ENCODE data around the gene ABCB11.

- TF ChIP-seq, protein P1, sequence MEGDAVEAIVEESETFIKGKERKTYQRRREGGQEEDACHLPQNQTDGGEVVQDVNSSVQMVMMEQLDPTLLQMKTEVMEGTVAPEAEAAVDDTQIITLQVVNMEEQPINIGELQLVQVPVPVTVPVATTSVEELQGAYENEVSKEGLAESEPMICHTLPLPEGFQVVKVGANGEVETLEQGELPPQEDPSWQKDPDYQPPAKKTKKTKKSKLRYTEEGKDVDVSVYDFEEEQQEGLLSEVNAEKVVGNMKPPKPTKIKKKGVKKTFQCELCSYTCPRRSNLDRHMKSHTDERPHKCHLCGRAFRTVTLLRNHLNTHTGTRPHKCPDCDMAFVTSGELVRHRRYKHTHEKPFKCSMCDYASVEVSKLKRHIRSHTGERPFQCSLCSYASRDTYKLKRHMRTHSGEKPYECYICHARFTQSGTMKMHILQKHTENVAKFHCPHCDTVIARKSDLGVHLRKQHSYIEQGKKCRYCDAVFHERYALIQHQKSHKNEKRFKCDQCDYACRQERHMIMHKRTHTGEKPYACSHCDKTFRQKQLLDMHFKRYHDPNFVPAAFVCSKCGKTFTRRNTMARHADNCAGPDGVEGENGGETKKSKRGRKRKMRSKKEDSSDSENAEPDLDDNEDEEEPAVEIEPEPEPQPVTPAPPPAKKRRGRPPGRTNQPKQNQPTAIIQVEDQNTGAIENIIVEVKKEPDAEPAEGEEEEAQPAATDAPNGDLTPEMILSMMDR (IDR thresholded peaks at IDR 0.05; ENCODE audit: insufficient read depth, low read length), result no peak
- TF ChIP-seq, protein P2, sequence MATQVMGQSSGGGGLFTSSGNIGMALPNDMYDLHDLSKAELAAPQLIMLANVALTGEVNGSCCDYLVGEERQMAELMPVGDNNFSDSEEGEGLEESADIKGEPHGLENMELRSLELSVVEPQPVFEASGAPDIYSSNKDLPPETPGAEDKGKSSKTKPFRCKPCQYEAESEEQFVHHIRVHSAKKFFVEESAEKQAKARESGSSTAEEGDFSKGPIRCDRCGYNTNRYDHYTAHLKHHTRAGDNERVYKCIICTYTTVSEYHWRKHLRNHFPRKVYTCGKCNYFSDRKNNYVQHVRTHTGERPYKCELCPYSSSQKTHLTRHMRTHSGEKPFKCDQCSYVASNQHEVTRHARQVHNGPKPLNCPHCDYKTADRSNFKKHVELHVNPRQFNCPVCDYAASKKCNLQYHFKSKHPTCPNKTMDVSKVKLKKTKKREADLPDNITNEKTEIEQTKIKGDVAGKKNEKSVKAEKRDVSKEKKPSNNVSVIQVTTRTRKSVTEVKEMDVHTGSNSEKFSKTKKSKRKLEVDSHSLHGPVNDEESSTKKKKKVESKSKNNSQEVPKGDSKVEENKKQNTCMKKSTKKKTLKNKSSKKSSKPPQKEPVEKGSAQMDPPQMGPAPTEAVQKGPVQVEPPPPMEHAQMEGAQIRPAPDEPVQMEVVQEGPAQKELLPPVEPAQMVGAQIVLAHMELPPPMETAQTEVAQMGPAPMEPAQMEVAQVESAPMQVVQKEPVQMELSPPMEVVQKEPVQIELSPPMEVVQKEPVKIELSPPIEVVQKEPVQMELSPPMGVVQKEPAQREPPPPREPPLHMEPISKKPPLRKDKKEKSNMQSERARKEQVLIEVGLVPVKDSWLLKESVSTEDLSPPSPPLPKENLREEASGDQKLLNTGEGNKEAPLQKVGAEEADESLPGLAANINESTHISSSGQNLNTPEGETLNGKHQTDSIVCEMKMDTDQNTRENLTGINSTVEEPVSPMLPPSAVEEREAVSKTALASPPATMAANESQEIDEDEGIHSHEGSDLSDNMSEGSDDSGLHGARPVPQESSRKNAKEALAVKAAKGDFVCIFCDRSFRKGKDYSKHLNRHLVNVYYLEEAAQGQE (IDR thresholded peaks at IDR 0.05; ENCODE audit: insufficient replicate concordance, low read depth), result no peak
- TF ChIP-seq POLR2AphosphoS5 (IDR thresholded peaks at IDR 0.05; ENCODE audit: low read depth) (no peak), SPI1 (IDR thresholded peaks at IDR 0.05; ENCODE audit: borderline replicate concordance, low read depth) (no peak)
Observed at GRCh38 chr2:169041594-169041993, 10.5 kb upstream of the ABCB11 start.
